ENCODE results near the gene GPR89A.

GRCh38 chr1:145711213-145711651, 103.4 kb downstream of the GPR89A start:
- no peak for TF ChIP-seq POLR2A (IDR thresholded peaks at IDR 0.05)
- no peak for TF ChIP-seq CTCF (IDR thresholded peaks at IDR 0.05)
- no peak for TF ChIP-seq POLR2AphosphoS5 (IDR thresholded peaks at IDR 0.05; ENCODE audit: insufficient read depth in 1 of 2, low read depth in 1 of 2)
